ENCODE data around the gene SLC22A4.
A peak's percentile ranks its signal among the peaks of the same experiment; 100 is the strongest.

The SLC22A4 gene

GRCh38 chr5:132378580-132378979 lies 84.4 kb downstream of the SLC22A4 start:
- no peak for DNase-seq

- DNase-seq, result no peak
Measured at GRCh38 chr5:132380047-132380446, 85.9 kb downstream of the SLC22A4 start.

GRCh38 chr5:132380741-132381140 lies 86.5 kb downstream of the SLC22A4 start:
- no peak for DNase-seq

- DNase-seq, result no peak
Measured at GRCh38 chr5:132381614-132382013, 87.4 kb downstream of the SLC22A4 start.

GRCh38 chr5:132383261-132383660 lies 89.1 kb downstream of the SLC22A4 start:
- no peak for DNase-seq

- DNase-seq, result no peak
Measured at GRCh38 chr5:132383984-132384383, 89.8 kb downstream of the SLC22A4 start.

GRCh38 chr5:132384506-132385050 lies 90.4 kb downstream of the SLC22A4 start:
- DNase-seq, result no peak

- peak; percentile 59 for DNase-seq
Measured at GRCh38 chr5:132385326-132386105, 91.3 kb downstream of the SLC22A4 start.

GRCh38 chr5:132386644-132387286 lies 92.6 kb downstream of the SLC22A4 start:
- DNase-seq, result peak; percentile 75

GRCh38 chr5:132387640-132388117 lies 93.5 kb downstream of the SLC22A4 start:
- peak; percentile 96 for DNase-seq

GRCh38 chr5:132388244-132389050 lies 94.3 kb downstream of the SLC22A4 start:
- peak; percentile 68 for DNase-seq

GRCh38 chr5:132389051-132389331 lies 94.8 kb downstream of the SLC22A4 start:
- no peak for DNase-seq

GRCh38 chr5:132389585-132390286 lies 95.5 kb downstream of the SLC22A4 start:
- DNase-seq, result peak; percentile 100

- DNase-seq, result no peak
Measured at GRCh38 chr5:132391247-132391646, 97.1 kb downstream of the SLC22A4 start.

- DNase-seq, result no peak
Measured at GRCh38 chr5:132391870-132392269, 97.7 kb downstream of the SLC22A4 start.

GRCh38 chr5:132392411-132392810 lies 98.2 kb downstream of the SLC22A4 start:
- DNase-seq, result no peak

- DNase-seq, result no peak
Measured at GRCh38 chr5:132392978-132393825, 99.0 kb downstream of the SLC22A4 start.

Measured in HCEC 1CT (cell line).